D721Med (cell line): ENCODE results near the gene MAP3K13.

Experiments used
- DNase-seq: peaks from one replicate; pipeline ENCODE4 v3.0.0; 2011; ENCODE audit warnings: low spot score; ENCODE audit not compliant: insufficient read length
- FAIRE-seq: peaks from 2 replicates; lab custom pipeline; 2011; peaks lifted over from hg19 to GRCh38; lab: Jason Lieb, UNC
- TF ChIP-seq, protein P1 (sequence below): IDR thresholded peaks from 2 replicates; pipeline ENCODE4 v1.5.1; 2012; ENCODE audit warnings: mild to moderate bottlenecking, control low read depth; ENCODE audit not compliant: insufficient read depth; ENCODE audit errors: missing control alignments

MAP3K13 gene, protein sequence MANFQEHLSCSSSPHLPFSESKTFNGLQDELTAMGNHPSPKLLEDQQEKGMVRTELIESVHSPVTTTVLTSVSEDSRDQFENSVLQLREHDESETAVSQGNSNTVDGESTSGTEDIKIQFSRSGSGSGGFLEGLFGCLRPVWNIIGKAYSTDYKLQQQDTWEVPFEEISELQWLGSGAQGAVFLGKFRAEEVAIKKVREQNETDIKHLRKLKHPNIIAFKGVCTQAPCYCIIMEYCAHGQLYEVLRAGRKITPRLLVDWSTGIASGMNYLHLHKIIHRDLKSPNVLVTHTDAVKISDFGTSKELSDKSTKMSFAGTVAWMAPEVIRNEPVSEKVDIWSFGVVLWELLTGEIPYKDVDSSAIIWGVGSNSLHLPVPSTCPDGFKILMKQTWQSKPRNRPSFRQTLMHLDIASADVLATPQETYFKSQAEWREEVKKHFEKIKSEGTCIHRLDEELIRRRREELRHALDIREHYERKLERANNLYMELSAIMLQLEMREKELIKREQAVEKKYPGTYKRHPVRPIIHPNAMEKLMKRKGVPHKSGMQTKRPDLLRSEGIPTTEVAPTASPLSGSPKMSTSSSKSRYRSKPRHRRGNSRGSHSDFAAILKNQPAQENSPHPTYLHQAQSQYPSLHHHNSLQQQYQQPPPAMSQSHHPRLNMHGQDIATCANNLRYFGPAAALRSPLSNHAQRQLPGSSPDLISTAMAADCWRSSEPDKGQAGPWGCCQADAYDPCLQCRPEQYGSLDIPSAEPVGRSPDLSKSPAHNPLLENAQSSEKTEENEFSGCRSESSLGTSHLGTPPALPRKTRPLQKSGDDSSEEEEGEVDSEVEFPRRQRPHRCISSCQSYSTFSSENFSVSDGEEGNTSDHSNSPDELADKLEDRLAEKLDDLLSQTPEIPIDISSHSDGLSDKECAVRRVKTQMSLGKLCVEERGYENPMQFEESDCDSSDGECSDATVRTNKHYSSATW

DNA sequence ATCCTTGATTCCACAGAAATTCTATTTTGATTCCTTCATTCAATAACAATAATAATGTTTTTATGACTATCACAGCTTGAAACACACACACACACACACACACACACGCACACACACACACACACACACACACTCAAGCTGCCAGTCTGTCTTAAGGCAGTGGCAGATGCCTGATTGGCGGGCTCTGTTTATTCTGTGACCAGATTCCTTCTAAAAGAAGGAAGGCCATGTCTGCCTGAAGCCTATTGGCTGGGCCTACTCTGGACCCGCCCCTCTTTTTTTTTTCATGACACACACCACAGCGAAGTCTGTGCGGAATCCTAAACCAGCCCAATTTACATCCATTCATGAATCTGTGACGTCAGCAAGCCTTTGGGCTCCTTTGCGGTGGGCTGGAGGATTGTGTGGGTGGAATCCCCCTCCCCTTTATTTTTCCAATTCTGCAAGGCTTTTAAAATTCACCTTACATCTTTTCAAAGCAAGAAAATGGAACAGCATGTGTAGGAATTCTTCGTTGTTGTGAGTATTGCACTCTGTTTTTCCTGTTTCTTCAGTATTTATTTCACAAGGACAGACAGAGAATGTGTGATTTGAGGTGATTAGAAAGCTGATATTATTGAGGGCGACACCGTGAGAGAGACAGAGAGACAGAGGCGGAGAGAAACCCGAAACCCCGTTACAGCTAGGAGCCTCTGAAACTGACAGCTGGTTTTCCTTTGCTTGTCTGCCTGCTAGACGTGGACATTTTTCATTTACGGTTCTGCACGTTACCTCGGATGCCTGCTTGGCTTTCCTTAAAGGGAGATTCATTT, at the start of gene MAP3K13:
Gene MAP3K13 (plus strand): TSS at position 287 of the 812 bp plus-strand sequence. CDS start 65,446 bp downstream, outside the sequence.
- DNase-seq = no peak
- peak; percentile 41 for FAIRE-seq
- TF ChIP-seq, protein P1, sequence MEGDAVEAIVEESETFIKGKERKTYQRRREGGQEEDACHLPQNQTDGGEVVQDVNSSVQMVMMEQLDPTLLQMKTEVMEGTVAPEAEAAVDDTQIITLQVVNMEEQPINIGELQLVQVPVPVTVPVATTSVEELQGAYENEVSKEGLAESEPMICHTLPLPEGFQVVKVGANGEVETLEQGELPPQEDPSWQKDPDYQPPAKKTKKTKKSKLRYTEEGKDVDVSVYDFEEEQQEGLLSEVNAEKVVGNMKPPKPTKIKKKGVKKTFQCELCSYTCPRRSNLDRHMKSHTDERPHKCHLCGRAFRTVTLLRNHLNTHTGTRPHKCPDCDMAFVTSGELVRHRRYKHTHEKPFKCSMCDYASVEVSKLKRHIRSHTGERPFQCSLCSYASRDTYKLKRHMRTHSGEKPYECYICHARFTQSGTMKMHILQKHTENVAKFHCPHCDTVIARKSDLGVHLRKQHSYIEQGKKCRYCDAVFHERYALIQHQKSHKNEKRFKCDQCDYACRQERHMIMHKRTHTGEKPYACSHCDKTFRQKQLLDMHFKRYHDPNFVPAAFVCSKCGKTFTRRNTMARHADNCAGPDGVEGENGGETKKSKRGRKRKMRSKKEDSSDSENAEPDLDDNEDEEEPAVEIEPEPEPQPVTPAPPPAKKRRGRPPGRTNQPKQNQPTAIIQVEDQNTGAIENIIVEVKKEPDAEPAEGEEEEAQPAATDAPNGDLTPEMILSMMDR = no peak

DNA sequence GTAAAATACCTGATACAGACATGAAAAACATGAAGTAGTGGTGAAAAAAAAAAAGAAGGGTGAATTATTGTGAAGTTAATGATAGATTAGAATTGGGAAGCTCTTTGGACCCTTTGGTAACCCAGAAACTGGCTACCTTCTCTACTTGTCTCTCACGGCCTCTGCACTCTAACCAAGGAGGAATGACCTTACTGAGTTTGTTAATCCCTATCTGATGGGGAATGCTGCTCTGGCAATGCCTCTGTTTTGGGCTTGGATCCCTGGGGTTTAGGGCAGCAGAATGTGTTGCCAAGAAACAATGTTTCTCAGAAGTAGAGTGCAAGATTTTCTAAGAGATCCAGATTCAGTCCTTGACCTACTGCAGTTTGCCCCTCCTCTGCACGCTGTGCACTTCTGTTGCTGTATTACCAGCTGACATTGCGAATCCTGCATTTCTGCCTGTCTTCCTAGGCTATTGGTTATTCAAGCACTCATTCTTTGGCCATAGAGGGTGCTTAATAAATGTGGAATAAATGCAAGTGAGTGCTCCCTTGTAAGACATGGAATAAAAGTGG, 49.2 kb upstream of the MAP3K13 start:
- TF ChIP-seq, protein P1 = no peak
- DNase-seq (no peak), FAIRE-seq (no peak)

DNA sequence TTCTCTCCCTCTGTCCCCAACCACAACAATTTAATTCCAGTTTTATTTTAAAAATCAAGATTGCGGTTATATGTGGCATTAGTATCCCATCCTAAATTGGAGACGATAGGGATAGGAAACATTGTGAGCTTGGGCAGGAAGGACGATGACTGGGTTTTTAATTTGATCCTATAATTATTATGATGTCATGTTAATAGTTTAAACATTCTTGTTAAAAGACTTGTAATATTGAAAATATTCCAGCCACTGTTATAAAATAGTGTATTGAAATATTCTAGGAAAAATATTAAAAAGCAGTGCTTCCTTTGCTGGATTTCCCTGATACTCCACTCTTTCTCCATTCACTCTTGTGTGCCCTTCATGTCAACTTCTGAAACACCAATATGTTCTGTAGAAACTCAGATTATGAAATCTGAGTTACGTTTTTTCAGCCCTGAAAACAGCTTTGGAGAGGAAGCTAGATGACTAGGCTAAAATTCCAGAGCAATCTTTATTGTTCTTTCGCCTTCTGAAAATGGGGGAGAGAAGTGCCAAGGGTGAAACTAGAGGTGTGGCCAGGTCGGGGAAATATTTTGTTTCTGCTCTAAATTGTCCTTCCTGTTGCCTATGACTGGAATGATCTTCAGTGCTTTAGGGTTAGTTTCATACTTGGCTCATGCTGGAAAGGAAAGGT, 46.1 kb upstream of the MAP3K13 start:
- FAIRE-seq = no peak
- TF ChIP-seq, protein P1 = no peak
- DNase-seq = no peak

DNA sequence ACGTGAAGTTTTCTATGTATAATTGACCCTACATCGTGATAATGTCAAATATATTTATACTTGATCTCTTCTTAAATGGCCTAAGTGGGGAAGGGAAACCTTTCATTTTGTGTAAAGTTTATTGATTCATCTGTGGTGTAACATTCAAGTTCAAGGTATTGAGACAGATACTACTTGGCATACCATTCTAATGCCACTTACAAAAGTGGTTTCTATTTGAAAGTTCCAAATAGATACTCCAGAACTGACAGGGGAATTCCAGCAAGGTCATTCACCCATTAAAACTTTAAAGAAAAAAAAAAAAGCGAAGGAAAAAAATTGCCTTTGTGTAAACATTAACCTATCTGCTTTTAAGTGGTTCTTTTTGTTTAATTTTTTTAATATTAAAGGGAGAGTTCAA, 45.3 kb upstream of the MAP3K13 start:
- FAIRE-seq (no peak), DNase-seq (no peak)
- TF ChIP-seq, protein P1 = no peak

DNA sequence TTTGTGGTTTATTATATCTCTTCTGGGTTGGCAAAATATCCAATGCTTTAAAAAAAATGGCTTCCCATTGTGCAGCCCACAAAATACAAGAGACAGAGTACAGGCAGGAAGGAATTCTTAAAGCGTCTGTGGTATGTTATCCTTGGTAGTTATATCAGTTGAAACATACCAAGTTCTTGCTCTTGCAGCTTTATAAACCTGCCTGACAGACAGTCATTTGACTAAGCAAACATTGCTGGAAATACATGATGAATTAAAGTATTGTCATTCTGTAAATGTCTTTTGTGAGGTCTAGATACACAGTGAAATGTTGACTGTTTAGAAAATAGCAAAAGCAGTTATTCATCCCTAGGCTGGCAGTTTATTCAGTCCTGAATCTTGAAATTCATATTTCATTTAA, 44.8 kb upstream of the MAP3K13 start:
- FAIRE-seq = no peak
- DNase-seq = no peak
- TF ChIP-seq, protein P1 = no peak

DNA sequence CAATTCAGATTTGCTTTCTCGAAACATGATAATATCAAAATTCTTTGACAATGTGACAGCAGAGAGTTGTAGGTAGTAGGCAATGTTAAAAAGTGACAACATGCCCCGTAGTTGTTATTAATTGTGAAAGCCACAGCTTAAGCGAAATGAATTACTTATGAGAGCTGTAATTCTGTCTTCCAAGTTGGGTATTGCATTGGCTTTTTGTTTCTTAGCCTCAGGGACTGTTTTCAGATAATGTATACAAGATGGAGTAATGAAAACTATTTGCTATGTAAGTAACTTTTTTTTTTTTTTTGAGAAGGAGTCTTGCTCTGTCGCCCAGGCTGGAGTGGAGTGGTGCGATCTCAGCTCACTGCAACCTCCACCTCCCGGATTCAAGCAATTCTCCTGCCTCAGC, 43.1 kb upstream of the MAP3K13 start:
- TF ChIP-seq, protein P1 = no peak
- DNase-seq (no peak), FAIRE-seq (no peak)
